GM12864 (cell line): Measurements from ENCODE around the gene RAB40C.

ENCODE experiments used
- DNase-seq: peaks from one replicate; pipeline ENCODE4 v3.0.0-alpha.2; 2011; ENCODE audit warnings: low read depth
- H3K4me3 ChIP-seq: 2 replicates; pipeline ENCODE4 v1.5.1; 2011; ENCODE audit warnings: mild to moderate bottlenecking, low read depth, low read length, control low read depth
- CTCF ChIP-seq: IDR thresholded peaks from 2 replicates; pipeline ENCODE4 v1.5.1; 2011; ENCODE audit warnings: low read depth, mild to moderate bottlenecking, moderate library complexity, low read length, control low read depth, inconsistent platforms; ENCODE audit errors: missing control alignments

The RAB40C gene

GRCh38 chr16:564690-565418 is 25.0 kb upstream of the RAB40C start:
- no peak overlapping the region for H3K4me3 ChIP-seq
- TF ChIP-seq CTCF = no peak
- no peak for DNase-seq

GRCh38 chr16:565419-566330 is 24.2 kb upstream of the RAB40C start:
- no peak for TF ChIP-seq CTCF
- no peak for DNase-seq
- H3K4me3 ChIP-seq = no peak overlapping the region

GRCh38 chr16:566475-567372 is 23.1 kb upstream of the RAB40C start, which contains the start of gene NHLRC4:
NHLRC4 (plus strand) TSS chr16:567005; CDS start chr16:568048, 1,043 bp downstream.
- TF ChIP-seq CTCF = no peak

GRCh38 chr16:567373-568256 is 22.3 kb upstream of the RAB40C start:
- no peak for TF ChIP-seq CTCF
- H3K4me3 ChIP-seq = no peak overlapping the region
- DNase-seq = no peak

More at GRCh38 chr16:566475-567372, 23.1 kb upstream of the RAB40C start, which contains the start of gene NHLRC4:
- peak; percentile 48 for DNase-seq
- H3K4me3 ChIP-seq = peak within 1 kb of the TSS; percentile 28

GRCh38 chr16:568401-569258 is 21.2 kb upstream of the RAB40C start:
- H3K4me3 ChIP-seq = no peak overlapping the region
- DNase-seq = no peak
- TF ChIP-seq CTCF = no peak
